Stimulated activated naive CD8-positive, alpha-beta T cell treated with anti-CD3 and anti-CD28 coated beads, Interleukin-15, Interleukin-2, amounts not matched to agents 100 ng/mL and 50 ng/mL, for 24 hours (primary cell): ENCODE results near the gene SLC7A4.
A peak's percentile ranks its signal among the peaks of the same experiment; 100 is the strongest.
"Not testable (repeated sequence)": the region's sequence is repeated elsewhere in the genome, so short reads cannot be mapped to it uniquely, and the experiment has no call there.

ENCODE experiments used
- H3K27ac Mint-ChIP-seq: one replicate; pipeline ENCODE4 v1.8.0; 2021; ENCODE audit warnings: mild to moderate bottlenecking, mixed read lengths
- H3K27me3 Mint-ChIP-seq: one replicate; pipeline ENCODE4 v1.8.0; 2021; ENCODE audit warnings: mixed read lengths
- H3K36me3 Mint-ChIP-seq: one replicate; pipeline ENCODE4 v1.8.0; 2021; ENCODE audit warnings: low read depth, mixed read lengths
- H3K4me1 Mint-ChIP-seq: one replicate; pipeline ENCODE4 v1.8.0; 2021; ENCODE audit warnings: low read depth, mixed read lengths
- H3K4me3 Mint-ChIP-seq: one replicate; pipeline ENCODE4 v1.8.0; 2021; ENCODE audit warnings: mild to moderate bottlenecking, mixed read lengths
- H3K9me3 Mint-ChIP-seq: one replicate; pipeline ENCODE4 v1.8.0; 2021; ENCODE audit warnings: mixed read lengths

The SLC7A4 gene

DNA sequence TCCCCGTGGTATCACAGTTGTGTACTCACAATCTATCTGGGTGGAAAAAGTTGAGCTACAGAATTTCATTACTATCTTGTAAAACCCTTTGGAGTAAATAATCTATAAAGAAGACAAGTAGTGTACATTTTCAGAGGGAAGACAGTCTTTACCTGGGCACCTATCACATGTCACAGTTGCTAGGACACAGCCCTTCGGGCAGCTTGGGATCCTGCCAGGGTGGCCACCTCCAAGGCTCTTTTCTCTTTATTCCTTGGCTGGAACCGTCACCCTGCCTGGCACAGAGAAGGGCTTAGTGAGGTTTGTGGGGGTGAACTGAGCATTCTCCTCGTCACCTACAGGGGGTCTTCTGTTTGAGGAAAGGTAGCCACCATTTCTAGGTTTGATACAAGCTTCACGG, 37.0 kb upstream of the SLC7A4 start:
- Mint-ChIP-seq H3K27me3 (no peaks in the 10 kb centered on the region), H3K9me3 (no peaks in the 10 kb centered on the region), H3K36me3 (no peaks in the 10 kb centered on the region), H3K4me3 (no peak overlapping the region), H3K27ac (no peak overlapping the region), H3K4me1 (peaks cover 6% of the 10 kb centered on the region)

DNA sequence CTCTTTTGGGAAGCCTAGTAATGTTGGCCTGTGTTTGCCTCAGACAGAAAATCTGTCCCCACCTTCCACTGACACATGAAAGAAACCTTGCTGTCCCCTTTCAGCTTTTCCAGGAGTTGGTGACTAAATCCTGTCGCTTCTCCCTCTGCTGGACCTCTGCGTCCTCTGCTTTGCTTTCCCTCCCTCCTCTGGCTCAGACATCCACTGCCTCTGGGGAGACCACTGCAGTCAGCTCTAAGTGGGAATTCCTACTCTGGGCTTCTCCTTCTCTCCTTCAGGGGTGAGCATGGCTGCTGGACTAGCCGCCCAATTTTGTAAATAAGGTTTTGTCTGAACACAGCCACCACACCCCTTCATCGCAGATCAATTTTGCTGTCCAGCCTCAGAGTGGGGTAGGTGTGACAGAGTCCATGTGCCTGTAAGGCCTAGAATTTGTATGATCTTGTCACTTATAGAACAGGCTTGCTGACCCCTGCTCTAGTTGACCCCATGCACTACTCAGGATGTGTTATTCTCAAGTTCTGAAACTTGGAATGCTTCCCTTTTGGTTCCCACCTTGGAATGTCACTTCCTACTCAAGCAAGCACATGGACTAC, 36.4 kb upstream of the SLC7A4 start:
- peaks cover 6% of the 10 kb centered on the region for H3K4me1 Mint-ChIP-seq
- no peaks in the 10 kb centered on the region for H3K9me3 Mint-ChIP-seq
- H3K27ac Mint-ChIP-seq: no peak overlapping the region
- no peak overlapping the region for H3K4me3 Mint-ChIP-seq
- no peaks in the 10 kb centered on the region for H3K27me3 Mint-ChIP-seq
- no peaks in the 10 kb centered on the region for H3K36me3 Mint-ChIP-seq

DNA sequence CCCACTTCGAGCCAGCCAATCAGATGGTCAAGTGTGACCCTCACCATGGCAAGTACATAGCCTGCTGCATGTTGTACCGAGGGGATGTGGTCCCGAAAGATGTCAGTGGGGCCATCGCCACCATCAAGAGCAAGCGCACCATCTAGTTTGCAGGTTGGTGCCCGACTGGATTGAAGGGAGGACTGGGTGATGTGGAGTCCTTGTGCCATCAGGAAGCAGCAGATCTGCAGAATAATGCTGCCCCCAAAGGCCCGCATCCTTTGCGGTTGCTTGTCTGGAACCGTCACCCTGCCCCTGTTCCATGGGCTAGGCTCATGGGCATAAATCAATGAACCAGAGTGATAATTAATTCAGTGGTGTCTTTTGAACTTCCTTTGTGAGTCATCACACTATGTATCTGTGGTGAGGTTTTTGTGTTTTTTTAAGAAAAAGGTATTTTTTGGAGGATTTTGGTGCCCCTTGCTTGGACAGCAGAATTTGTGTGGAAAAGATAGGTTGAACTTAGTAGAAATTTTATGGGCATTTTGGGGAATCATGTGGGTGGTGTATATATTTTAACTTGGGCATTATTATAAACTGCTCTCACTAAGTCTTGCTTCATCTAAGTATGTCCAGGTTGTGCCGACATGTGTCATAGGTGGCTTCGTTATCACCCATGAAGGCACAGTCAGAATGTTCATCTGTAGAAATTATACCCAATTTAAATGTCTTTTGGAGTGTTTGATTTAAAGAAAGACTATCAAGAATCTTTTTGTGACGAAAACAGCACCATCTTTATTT, 35.7 kb upstream of the SLC7A4 start:
- Mint-ChIP-seq H3K36me3 (no peaks in the 10 kb centered on the region), H3K27me3 (no peaks in the 10 kb centered on the region), H3K9me3 (no peaks in the 10 kb centered on the region), H3K4me3 (no peak overlapping the region), H3K27ac (no peak overlapping the region), H3K4me1 (peaks cover 6% of the 10 kb centered on the region)

DNA sequence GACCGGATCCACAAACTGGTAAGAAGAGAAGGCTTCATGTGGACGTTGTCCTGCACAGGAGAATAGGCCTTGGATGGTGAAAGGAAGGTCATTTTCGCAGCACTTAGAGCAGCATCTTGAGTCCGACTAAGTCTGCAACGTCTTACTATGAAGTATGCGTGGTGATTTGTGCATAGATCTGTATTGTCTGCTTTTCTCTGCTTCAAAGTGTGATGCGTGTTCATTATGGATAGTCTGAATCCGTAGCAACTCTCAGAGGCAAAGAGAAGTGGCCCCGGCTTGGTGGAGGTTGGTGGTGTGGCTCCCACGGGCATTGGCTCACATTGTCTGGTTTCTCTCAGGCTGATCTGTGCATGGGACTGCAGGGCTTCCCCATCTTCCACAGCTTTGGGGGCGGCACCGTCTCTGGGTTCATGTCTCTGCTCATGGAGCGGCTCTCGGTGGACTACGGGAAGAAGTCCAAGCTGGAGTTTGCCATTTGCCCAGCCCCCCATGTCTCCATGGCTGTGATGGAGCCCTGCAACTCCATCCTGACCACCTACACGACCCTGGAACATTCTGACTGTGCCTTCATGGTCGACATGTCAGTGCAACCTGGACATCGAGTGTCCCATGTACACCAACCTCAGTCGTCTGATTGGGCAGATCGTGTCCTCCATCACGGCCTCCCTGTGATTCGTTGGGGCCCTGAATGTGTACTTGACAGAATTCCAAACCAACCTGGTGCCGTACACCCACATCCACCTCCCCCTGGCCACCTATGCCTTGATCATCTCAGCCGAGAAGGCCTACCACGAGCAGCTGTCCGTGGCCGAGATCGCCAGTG, 34.9 kb upstream of the SLC7A4 start:
- Mint-ChIP-seq H3K9me3 (no peaks in the 10 kb centered on the region), H3K4me3 (no peak overlapping the region)

DNA sequence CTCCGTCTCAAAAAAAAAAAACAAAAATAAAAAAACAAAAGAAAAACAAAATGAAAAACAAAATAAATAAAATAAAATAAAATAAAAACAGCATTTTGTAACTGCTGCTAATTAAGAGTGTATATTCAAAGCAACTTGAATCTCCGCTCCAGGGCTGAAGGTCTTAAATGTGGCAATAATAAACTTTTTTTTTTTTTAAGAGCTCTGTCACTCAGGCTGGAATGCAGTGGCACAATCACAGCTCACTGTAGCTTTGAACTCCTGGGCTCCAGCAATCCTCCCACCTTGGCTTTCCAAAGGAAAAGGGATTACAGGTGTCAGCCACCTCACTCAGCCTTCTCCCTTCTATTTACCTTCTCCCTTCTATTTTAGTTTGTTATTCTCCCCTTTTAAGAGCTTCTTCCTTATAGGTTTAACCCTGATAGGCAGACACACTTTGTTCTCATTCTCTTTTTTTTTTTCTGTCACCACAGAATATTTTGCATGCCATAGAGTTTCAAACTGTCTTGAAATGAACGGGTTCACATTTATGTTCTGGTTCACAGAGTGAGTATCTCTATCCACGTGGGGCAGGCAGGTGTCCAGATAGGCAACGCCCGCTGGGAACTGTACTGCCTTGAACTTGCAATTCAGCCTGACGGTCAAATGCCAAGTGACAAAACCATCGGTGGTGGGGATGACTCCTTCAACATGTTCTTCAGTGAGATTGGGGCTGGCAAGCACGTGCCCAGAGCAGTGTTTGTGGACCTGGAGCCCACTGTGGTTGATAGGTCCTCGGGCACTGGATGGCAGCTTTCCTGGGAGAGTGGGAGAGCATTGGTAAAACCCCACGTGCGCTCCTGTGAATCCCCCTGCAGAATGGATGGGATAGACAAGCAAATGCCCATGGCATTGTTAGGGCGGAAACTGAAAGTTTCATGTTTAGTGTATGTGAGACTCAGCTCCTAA, 32.8 kb upstream of the SLC7A4 start:
- Mint-ChIP-seq H3K9me3 (no peaks in the 10 kb centered on the region), H3K36me3 (no peaks in the 10 kb centered on the region), H3K4me1 (peaks cover 6% of the 10 kb centered on the region), H3K27ac (no peak overlapping the region), H3K4me3 (no peak overlapping the region), H3K27me3 (no peaks in the 10 kb centered on the region)

More for the DNA sequence above, 34.9 kb upstream of the SLC7A4 start:
- no peak overlapping the region for H3K27ac Mint-ChIP-seq
- no peaks in the 10 kb centered on the region for H3K27me3 Mint-ChIP-seq
- no peaks in the 10 kb centered on the region for H3K36me3 Mint-ChIP-seq
- H3K4me1 Mint-ChIP-seq: peaks cover 6% of the 10 kb centered on the region

DNA sequence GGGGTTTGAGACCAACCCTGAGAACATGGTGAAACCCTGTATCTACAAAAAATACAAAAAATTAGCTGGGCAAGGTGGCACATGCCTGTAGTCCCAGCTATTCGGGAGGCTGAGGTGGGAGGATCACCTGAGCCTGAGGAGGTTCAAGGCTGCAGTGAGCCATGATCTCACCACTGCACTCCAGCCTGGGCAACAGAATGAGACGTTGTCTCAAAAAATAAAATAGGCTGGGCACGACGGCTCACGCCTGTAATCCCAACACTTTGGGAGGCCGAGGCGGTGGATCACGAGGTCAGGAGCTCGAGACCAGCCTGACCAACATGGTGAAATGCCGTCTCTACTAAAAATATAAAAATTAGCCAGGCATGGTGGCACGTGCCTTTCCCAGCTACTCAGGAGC, 32.1 kb upstream of the SLC7A4 start:
- not testable (repeated sequence) for H3K36me3 Mint-ChIP-seq, H3K27ac Mint-ChIP-seq, H3K9me3 Mint-ChIP-seq, H3K27me3 Mint-ChIP-seq, H3K4me3 Mint-ChIP-seq, H3K4me1 Mint-ChIP-seq

DNA sequence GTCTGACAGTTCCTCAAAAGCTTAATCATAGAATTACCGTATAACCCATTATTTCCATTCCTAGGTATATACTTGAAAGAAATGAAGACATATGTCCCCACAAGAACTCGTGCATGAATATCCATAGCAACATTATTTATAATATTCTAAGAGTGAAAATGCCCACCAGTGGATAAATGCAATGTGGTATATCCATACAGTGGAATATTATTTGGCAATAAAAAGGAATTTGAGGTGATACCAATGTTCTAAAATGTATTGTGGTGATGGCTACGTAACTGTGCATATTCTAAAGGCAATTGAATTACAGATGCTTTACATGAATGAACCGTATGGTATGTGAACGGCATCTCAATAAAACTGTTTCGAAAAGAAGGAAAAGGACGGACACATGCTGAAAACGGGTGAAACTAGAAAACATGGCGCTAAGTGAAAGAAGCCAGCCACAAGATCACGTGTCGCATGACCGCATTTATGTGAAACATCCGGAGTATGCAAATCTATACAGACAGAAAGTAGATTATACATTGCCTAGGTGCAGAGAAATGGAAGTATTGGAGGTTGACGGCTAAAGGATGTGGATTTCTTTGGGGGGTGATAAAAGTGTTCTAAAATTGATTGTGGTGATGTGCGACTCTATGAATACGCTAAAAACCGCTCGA, 29.4 kb upstream of the SLC7A4 start:
- H3K27me3 Mint-ChIP-seq, H3K36me3 Mint-ChIP-seq, H3K4me3 Mint-ChIP-seq: not testable (repeated sequence)

DNA sequence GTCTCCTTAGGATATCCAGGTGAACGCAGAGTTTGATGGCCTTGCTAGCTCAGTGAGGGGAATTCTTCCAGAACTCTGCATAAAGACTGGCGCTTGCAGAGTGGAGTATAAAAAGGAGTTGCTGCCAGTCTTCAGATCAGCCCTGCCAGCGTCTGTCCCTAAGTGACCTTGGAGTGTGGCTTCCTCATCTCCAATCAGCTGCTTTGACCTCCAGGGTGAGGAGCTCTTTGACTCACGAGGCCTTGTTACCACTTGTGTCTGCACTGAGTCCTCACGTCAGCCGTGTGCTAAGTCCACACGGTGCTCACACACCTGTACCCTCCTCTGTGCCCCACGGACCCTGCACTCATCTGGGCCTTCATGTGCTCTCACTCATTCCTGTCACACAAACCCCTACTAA, 28.0 kb upstream of the SLC7A4 start:
- H3K27ac Mint-ChIP-seq, H3K4me1 Mint-ChIP-seq, H3K36me3 Mint-ChIP-seq, H3K27me3 Mint-ChIP-seq, H3K4me3 Mint-ChIP-seq, H3K9me3 Mint-ChIP-seq: not testable (repeated sequence)

More for the DNA sequence above, 29.4 kb upstream of the SLC7A4 start:
- H3K9me3 Mint-ChIP-seq, H3K4me1 Mint-ChIP-seq, H3K27ac Mint-ChIP-seq: not testable (repeated sequence)

DNA sequence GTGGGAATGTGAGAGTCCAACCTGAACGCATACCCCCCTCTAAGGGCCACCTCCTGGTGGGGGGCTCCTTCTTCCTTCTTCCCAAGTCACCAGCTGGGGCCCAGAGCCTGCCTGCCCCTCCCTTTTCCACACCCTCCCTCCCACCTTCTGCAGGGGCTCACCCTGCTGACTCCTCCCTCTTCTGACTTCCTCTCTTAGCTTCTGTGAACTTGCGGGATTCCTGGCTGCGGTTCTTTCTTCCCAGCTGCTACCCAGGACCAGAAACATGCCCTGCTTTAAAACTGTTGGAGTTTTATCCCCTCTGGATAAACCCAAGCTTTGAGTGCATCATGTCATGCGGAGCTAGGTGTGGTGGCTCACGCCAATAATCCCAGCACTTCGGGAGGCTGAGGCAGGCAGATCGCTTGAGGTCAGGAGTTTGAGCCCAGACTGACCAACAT, 23.5 kb upstream of the SLC7A4 start:
- H3K27ac Mint-ChIP-seq: no peak overlapping the region
- peaks cover 7% of the 10 kb centered on the region for H3K4me1 Mint-ChIP-seq
- peak overlapping the region; percentile 17 for H3K4me3 Mint-ChIP-seq
- no peaks in the 10 kb centered on the region for H3K9me3 Mint-ChIP-seq
- H3K36me3 Mint-ChIP-seq: no peaks in the 10 kb centered on the region
- H3K27me3 Mint-ChIP-seq: peaks cover 6% of the 10 kb centered on the region

DNA sequence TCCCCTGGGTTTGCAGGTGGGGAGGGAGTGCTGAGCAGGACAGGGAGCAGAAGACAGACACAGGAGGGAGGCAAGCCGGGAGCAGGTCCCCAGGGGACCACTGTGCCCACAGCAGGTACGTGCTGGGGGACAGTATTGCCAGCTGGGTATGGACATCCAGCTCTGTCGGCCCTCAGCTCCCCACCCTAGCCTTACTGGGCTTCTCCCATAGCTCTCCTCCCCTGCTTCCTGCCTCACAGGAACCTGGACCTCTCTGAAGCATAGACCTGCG, 23.1 kb upstream of the SLC7A4 start:
- peak overlapping the region; percentile 17 for H3K4me3 Mint-ChIP-seq
- H3K27ac Mint-ChIP-seq: no peak overlapping the region

DNA sequence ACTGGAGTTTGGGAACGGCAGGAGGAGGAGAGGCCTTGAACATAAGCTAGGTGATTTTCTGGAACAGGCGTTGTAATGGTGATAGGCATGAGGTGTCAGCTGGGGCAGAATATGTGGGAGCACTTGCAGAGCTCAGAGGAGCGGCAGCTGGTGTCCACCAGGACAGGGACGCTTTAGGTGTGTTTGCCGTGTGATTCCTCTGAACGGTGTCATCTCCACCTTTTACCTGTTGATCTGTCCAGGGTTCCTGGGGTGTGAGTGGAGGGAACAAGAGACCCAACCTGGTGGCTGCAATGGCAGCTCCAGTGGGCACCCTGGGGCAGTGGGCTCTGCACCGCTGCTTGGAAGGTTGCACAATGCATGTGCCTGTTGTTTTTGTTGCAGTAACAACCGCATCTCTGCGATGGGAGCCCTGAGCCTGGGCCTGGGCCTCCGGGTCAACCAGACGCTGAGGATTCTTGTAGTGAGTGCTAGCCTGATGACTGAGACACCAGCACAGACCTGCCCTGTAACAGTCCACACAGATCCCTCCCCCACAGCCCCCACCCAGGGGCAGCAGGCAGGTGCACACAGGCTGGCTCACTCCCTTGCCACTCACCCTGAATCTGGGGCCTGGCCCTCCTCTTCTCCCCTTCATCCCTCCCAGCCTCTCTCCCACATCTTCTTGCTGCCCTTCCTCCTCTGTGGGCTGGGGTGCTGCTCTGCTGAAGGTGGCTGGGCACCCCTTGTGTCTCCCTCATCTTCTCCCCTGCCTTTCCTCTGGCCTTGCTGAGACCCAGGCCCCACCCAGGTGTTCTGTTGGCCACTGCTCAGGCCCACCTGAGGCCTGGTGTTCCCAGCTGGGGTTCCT, 22.6 kb upstream of the SLC7A4 start:
- Mint-ChIP-seq H3K36me3 (no peaks in the 10 kb centered on the region), H3K9me3 (no peaks in the 10 kb centered on the region), H3K27me3 (peaks cover 6% of the 10 kb centered on the region), H3K4me1 (peaks cover 7% of the 10 kb centered on the region), H3K4me3 (no peak overlapping the region), H3K27ac (no peak overlapping the region)

More for the DNA sequence above, 23.1 kb upstream of the SLC7A4 start:
- Mint-ChIP-seq H3K9me3 (no peaks in the 10 kb centered on the region), H3K4me1 (peaks cover 7% of the 10 kb centered on the region), H3K36me3 (no peaks in the 10 kb centered on the region), H3K27me3 (peaks cover 6% of the 10 kb centered on the region)

DNA sequence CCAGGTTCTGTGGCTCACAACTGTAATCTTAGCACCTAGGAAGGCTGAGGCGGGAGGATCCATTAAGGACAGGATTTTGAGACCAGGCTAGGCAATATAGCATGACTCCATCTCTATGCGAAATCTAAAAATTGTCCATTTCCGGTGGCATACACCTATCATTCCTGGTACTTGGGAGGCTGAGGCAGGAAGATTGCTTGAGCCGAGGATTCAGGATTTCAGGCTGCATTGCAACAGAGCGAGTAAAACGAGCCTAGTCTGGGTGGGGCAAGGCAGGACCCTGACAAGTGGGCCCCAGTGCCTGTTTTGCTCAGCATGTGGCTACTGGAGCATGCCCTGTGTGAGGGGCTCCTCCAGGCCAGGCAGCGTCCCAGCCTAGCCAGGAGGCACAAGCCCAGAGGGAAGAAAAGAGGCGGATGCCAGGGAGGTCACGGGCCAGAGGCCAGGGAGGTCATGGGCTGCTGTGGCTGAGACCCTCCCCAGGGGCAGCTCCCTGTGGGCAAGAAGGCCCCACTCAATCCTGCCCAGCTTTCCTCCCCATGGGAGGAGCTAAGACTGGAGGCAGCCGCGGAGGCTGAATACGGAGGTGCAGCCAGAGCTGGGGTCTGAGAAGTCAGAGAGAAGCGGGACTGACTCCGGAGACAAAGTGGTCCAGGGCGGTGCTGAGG, 21.8 kb upstream of the SLC7A4 start:
- H3K36me3 Mint-ChIP-seq: no peaks in the 10 kb centered on the region
- H3K4me3 Mint-ChIP-seq: no peak overlapping the region
- no peaks in the 10 kb centered on the region for H3K9me3 Mint-ChIP-seq
- H3K27ac Mint-ChIP-seq: no peak overlapping the region
- peaks cover 7% of the 10 kb centered on the region for H3K4me1 Mint-ChIP-seq
- H3K27me3 Mint-ChIP-seq: peaks cover 6% of the 10 kb centered on the region

DNA sequence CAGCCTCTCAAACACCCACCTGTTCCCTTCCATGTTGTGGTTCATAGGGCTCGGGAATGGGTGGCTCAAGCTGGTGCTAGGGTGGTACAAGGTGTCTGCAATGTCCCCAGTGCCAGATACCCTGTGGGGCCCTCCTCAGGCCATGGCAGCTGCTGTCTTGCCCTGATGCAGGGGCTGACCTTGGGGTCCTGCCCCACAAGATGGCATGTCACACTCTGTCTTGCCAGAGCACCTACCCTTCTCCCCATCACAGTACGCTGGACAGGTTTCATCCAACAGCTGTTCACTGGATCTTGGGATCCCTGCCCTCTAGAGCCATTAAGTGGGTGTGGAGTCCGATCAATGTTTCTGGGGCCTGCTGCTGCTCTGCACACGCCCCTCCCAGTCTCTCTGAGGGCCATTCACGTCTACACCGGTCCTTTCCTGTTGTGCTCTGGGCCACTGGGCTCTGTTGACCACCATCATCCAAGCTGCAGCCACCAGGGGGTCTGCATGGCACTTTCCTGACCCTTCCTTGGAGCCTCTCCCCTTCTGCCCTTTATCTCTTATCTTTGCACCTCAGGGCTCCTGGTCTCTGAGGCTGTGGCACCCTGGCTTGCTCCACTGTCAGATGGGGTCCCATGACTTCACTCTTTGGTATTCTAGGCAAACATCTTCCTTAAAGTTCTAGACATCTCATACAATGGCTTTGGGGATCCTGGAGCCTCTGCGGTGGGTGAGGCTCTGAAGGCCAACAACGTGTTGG, 20.5 kb upstream of the SLC7A4 start:
- H3K9me3 Mint-ChIP-seq: no peaks in the 10 kb centered on the region
- H3K27me3 Mint-ChIP-seq: peaks cover 6% of the 10 kb centered on the region
- H3K4me3 Mint-ChIP-seq: no peak overlapping the region
- peaks cover 7% of the 10 kb centered on the region for H3K4me1 Mint-ChIP-seq
- no peak overlapping the region for H3K27ac Mint-ChIP-seq
- no peaks in the 10 kb centered on the region for H3K36me3 Mint-ChIP-seq
